Measurements from ENCODE around the gene MIPOL1.

DNA sequence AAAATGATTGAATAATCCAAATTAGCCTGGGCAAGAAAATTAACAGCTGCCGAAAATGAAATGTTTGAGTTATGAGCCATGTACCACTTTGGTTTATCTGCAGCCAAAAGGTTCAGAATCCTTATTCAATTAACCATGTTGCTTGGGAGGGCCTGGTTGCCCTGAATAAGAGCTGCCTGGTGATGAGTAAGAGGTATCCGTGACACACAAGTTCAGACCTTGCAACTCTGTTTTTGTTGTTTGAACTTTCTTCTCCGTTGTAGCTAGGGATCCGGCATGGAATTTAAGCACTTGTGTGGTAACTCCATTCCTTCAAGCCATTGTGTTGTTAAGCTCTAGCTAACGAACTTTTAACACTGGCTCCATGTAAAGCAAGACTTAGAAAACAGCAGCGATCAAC, 361.6 kb downstream of the MIPOL1 start:
- no peak for TF ChIP-seq EZH2phosphoT487 (IDR thresholded peaks at IDR 0.05; ENCODE audit: borderline replicate concordance)
- TF ChIP-seq CTCF (conservative IDR thresholded peaks at IDR 0.05; ENCODE audit: low read length) = no peak
